ENCODE results near the gene CCDC134.
"Not testable (repeated sequence)": the region's sequence is repeated elsewhere in the genome, so short reads cannot be mapped to it uniquely, and the experiment has no call there.

The CCDC134 gene

DNA sequence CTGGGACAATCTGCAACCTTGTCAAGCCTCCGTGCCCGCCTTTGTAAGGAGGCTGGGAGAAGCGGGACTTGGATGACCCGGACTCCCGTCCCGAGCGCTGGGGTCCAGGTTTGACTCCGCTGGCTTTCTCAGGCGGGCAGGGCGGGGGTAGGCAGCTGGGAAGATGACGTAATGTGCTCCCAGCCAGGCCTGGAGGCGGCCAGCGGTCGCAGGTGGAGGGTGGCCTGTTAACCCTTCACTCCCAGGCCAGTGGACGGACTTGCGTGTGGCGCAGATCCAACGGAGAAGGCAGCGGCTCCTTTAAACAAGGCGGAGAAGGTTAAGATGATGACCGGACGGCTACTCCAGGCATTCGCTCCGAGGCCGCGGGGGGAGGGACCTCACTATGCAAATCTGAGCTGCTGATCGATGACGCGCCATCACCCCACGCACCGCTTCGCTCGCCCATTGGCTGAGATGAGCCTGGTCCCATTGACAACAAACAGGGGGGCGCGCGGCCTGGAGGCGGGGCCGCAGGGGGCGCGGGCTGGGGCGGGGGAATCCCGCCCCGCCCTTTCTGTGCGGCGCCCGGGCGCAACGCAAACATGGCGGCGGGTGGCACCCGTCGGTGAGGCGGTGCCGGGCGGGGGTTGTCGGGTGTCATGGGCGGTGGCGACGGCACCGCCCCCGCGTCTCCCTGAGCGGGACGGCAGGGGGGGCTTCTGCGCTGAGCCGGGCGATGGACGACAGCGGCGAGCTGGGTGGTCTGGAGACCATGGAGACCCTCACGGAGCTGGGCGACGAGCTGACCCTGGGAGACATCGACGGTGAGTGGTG is 32.3 kb downstream of the CCDC134 start, which contains the start of gene SREBF2:
Gene SREBF2, plus strand, starts transcription at position 553 of the 816 bp plus-strand sequence. Its CDS starts 166 bp downstream, at position 719.
- WGBS (ENCODE audit: insufficient coverage, insufficient read length), result no CpG with 5 or more reads among the region's 75 CpGs
- Histone ChIP-seq H3K27ac (ENCODE audit: low read length) (peak within 1 kb of the TSS; percentile 54), H3K4me1 (ENCODE audit: control insufficient read depth, insufficient read depth, low read length) (no peaks in the 10 kb centered on the region; the same call in 1 of the 2 replicates), H3K4me3 (ENCODE audit: low read length) (peak within 1 kb of the TSS; percentile 79), H3K9me3 (ENCODE audit: control insufficient read depth, insufficient read depth, low read length) (no peaks in the 10 kb centered on the region), H3K27me3 (ENCODE audit: control insufficient read depth, insufficient read depth, low read length) (no peaks in the 10 kb centered on the region), H3K36me3 (ENCODE audit: control insufficient read depth, insufficient read depth, low read length) (peaks cover 4% of the 10 kb centered on the region; the same call in 1 of the 2 replicates)
- DNase-seq (ENCODE audit: low read depth, low spot score), result peak; percentile 99

GRCh38 chr22:41833369-41834004 is 33.0 kb downstream of the CCDC134 start:
- no peak for DNase-seq (ENCODE audit: low read depth, low spot score)
- no CpG with 5 or more reads among the region's 86 CpGs for WGBS (ENCODE audit: insufficient coverage, insufficient read length)
- Histone ChIP-seq H3K27ac (ENCODE audit: low read length) (no peak overlapping the region), H3K36me3 (ENCODE audit: control insufficient read depth, insufficient read depth, low read length) (peaks cover 4% of the 10 kb centered on the region; the same call in 1 of the 2 replicates), H3K27me3 (ENCODE audit: control insufficient read depth, insufficient read depth, low read length) (no peaks in the 10 kb centered on the region), H3K4me3 (ENCODE audit: low read length) (peak overlapping the region; percentile 79), H3K9me3 (ENCODE audit: control insufficient read depth, insufficient read depth, low read length) (no peaks in the 10 kb centered on the region), H3K4me1 (ENCODE audit: control insufficient read depth, insufficient read depth, low read length) (no peaks in the 10 kb centered on the region; the same call in 1 of the 2 replicates)

- H3K27ac ChIP-seq (ENCODE audit: low read length), result no peak overlapping the region
- no peak for DNase-seq (ENCODE audit: low read depth, low spot score)
- no CpG with 5 or more reads among the region's 14 CpGs for WGBS (ENCODE audit: insufficient coverage, insufficient read length)
Observed at GRCh38 chr22:41834005-41834944, 33.8 kb downstream of the CCDC134 start.

GRCh38 chr22:41835462-41835861 is 35.0 kb downstream of the CCDC134 start:
- not testable (repeated sequence) for H3K4me1 ChIP-seq (ENCODE audit: control insufficient read depth, insufficient read depth, low read length); H3K36me3 ChIP-seq (ENCODE audit: control insufficient read depth, insufficient read depth, low read length); H3K27me3 ChIP-seq (ENCODE audit: control insufficient read depth, insufficient read depth, low read length); H3K9me3 ChIP-seq (ENCODE audit: control insufficient read depth, insufficient read depth, low read length); DNase-seq (ENCODE audit: low read depth, low spot score); H3K4me3 ChIP-seq (ENCODE audit: low read length); H3K27ac ChIP-seq (ENCODE audit: low read length)
- WGBS (ENCODE audit: insufficient coverage, insufficient read length), result no CpG with 5 or more reads among the region's 8 CpGs

More at GRCh38 chr22:41834005-41834944, 33.8 kb downstream of the CCDC134 start:
- peak overlapping the region; percentile 79 for H3K4me3 ChIP-seq (ENCODE audit: low read length)
- peaks cover 6% of the 10 kb centered on the region; the same call in 1 of the 2 replicates for H3K36me3 ChIP-seq (ENCODE audit: control insufficient read depth, insufficient read depth, low read length)
- no peaks in the 10 kb centered on the region for H3K27me3 ChIP-seq (ENCODE audit: control insufficient read depth, insufficient read depth, low read length)
- H3K4me1 ChIP-seq (ENCODE audit: control insufficient read depth, insufficient read depth, low read length), result no peaks in the 10 kb centered on the region; the same call in 1 of the 2 replicates
- no peaks in the 10 kb centered on the region for H3K9me3 ChIP-seq (ENCODE audit: control insufficient read depth, insufficient read depth, low read length)

DNA sequence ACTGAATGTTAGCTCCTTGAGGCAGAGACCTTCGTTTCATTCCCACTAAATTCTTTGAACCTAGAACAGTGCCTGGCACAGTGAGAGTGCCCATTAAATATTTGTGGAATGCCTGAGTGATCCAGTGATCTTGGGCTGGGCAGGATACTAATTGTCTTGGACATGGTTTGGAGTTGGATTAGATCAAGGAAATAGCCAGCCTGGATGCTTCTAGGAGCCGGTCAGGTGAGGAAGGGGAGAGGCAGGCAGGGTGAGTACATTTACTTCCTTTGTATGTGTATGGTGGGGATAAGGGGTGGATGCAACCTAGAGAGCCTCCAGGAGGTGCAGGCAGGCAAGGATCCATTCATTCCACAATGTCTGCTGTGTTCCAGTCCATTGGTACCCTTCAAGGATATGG is 36.1 kb downstream of the CCDC134 start:
- H3K27ac ChIP-seq (ENCODE audit: low read length), result no peak overlapping the region
- H3K4me1 ChIP-seq (ENCODE audit: control insufficient read depth, insufficient read depth, low read length), result no peaks in the 10 kb centered on the region
- no peak overlapping the region for H3K4me3 ChIP-seq (ENCODE audit: low read length)
- no peaks in the 10 kb centered on the region for H3K27me3 ChIP-seq (ENCODE audit: control insufficient read depth, insufficient read depth, low read length)
- WGBS (ENCODE audit: insufficient coverage, insufficient read length), result no CpG with 5 or more reads among the region's 2 CpGs
- no peak for DNase-seq (ENCODE audit: low read depth, low spot score)
- peaks cover 11% of the 10 kb centered on the region; the same call in 1 of the 2 replicates for H3K36me3 ChIP-seq (ENCODE audit: control insufficient read depth, insufficient read depth, low read length)
- H3K9me3 ChIP-seq (ENCODE audit: control insufficient read depth, insufficient read depth, low read length), result no peaks in the 10 kb centered on the region

DNA sequence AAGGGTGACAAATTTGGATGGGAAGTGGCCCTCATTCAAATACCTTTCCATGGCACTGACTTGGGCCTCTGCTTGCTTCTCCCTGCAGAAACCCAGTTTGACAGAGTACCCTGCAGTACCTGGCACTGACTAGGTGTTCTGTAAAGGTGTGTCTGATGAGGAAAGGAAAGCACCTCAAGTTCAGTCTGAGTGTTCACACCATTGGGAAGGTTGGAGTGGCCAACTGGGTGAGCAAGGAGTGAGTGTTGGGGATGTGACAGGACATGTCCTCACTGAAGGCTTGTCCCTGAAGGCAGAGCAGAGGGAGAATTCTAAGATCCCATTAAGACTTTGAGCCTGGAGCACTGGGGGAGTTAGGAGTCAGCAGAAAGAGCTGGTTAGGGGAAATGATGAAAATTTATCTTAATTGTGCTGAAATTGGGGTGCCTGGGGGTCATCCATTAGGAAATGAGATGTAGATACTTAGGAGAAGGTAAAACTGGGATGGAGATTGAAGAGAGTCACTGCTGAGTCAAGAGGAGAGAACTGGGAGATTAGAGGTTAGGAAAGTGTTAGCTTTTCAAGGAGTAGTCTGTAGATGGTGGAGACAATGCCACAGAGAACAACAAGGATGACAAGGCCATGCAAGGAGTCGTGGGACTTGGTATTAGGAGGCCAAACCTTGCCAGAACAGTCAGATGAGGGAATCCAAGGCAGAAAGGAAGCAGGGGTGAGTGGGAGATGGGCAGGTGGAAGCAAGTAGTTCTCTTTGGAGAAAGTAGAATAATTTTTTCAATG is 38.6 kb downstream of the CCDC134 start:
- Histone ChIP-seq H3K9me3 (ENCODE audit: control insufficient read depth, insufficient read depth, low read length) (no peaks in the 10 kb centered on the region), H3K27me3 (ENCODE audit: control insufficient read depth, insufficient read depth, low read length) (no peaks in the 10 kb centered on the region), H3K4me1 (ENCODE audit: control insufficient read depth, insufficient read depth, low read length) (peaks cover 2% of the 10 kb centered on the region; the same call in 1 of the 2 replicates), H3K4me3 (ENCODE audit: low read length) (no peak overlapping the region), H3K27ac (ENCODE audit: low read length) (no peak overlapping the region), H3K36me3 (ENCODE audit: control insufficient read depth, insufficient read depth, low read length) (peaks cover 11% of the 10 kb centered on the region; the same call in 1 of the 2 replicates)
- DNase-seq (ENCODE audit: low read depth, low spot score), result no peak
- WGBS (ENCODE audit: insufficient coverage, insufficient read length), result no CpG with 5 or more reads among the region's 1 CpG

- H3K9me3 ChIP-seq (ENCODE audit: control insufficient read depth, insufficient read depth, low read length), result no peaks in the 10 kb centered on the region
Observed at GRCh38 chr22:41840216-41840615, 39.7 kb downstream of the CCDC134 start.

GRCh38 chr22:41841085-41841712 is 40.7 kb downstream of the CCDC134 start:
- no CpG with 5 or more reads among the region's 3 CpGs for WGBS (ENCODE audit: insufficient coverage, insufficient read length)
- peaks cover 7% of the 10 kb centered on the region for H3K4me1 ChIP-seq (ENCODE audit: control insufficient read depth, insufficient read depth, low read length)

More at GRCh38 chr22:41840216-41840615, 39.7 kb downstream of the CCDC134 start:
- WGBS (ENCODE audit: insufficient coverage, insufficient read length), result no CpG with 5 or more reads among the region's 5 CpGs
- DNase-seq (ENCODE audit: low read depth, low spot score), result no peak
- H3K4me1 ChIP-seq (ENCODE audit: control insufficient read depth, insufficient read depth, low read length), result peaks cover 4% of the 10 kb centered on the region; the same call in 1 of the 2 replicates
- no peak overlapping the region for H3K4me3 ChIP-seq (ENCODE audit: low read length)
- no peaks in the 10 kb centered on the region for H3K27me3 ChIP-seq (ENCODE audit: control insufficient read depth, insufficient read depth, low read length)
- peaks cover 11% of the 10 kb centered on the region; the same call in 1 of the 2 replicates for H3K36me3 ChIP-seq (ENCODE audit: control insufficient read depth, insufficient read depth, low read length)
- no peak overlapping the region for H3K27ac ChIP-seq (ENCODE audit: low read length)

More at GRCh38 chr22:41841085-41841712, 40.7 kb downstream of the CCDC134 start:
- DNase-seq (ENCODE audit: low read depth, low spot score), result no peak
- Histone ChIP-seq H3K27me3 (ENCODE audit: control insufficient read depth, insufficient read depth, low read length) (no peaks in the 10 kb centered on the region), H3K9me3 (ENCODE audit: control insufficient read depth, insufficient read depth, low read length) (no peaks in the 10 kb centered on the region), H3K36me3 (ENCODE audit: control insufficient read depth, insufficient read depth, low read length) (peaks cover 9% of the 10 kb centered on the region; the same call in 1 of the 2 replicates), H3K27ac (ENCODE audit: low read length) (no peak overlapping the region), H3K4me3 (ENCODE audit: low read length) (no peak overlapping the region)
